Astrocyte (in vitro differentiated cells and primary cell): ENCODE data around the gene PIGT. TPM values are rescaled to one million over a fixed set of nuclear protein-coding genes. Genes with fewer than 3 reads are reported as not detected.
A peak's percentile ranks its signal among the peaks of the same experiment; 100 is the strongest.

Experiments used
- DNase-seq: peaks from one replicate; pipeline ENCODE4 v3.0.0-alpha.2; 2010; ENCODE audit warnings: low read depth
- FAIRE-seq: peaks from 2 replicates; lab custom pipeline; 2011; peaks lifted over from hg19 to GRCh38; lab: Jason Lieb, UNC
- H2AFZ ChIP-seq: 2 replicates; pipeline ENCODE4 v1.6.0; 2012; ENCODE audit warnings: low read depth, low read length, inconsistent platforms
- H3K27ac ChIP-seq: 2 replicates; pipeline ENCODE4 v1.5.1; 2011; ENCODE audit warnings: low read depth, low read length, inconsistent platforms
- H3K27me3 ChIP-seq: 2 replicates; pipeline ENCODE4 v1.6.0; 2011; ENCODE audit warnings: low read length, inconsistent platforms; ENCODE audit not compliant: insufficient read depth
- H3K36me3 ChIP-seq: 2 replicates; pipeline ENCODE4 v1.5.1; 2011; ENCODE audit warnings: low read length, inconsistent platforms; ENCODE audit not compliant: insufficient read depth
- H3K4me1 ChIP-seq: 2 replicates; pipeline ENCODE4 v1.5.1; 2011; ENCODE audit warnings: low read length, inconsistent platforms; ENCODE audit not compliant: insufficient read depth
- H3K4me2 ChIP-seq: 2 replicates; pipeline ENCODE4 v1.6.0; 2012; ENCODE audit warnings: low read length, inconsistent platforms
- H3K4me3 ChIP-seq: 2 replicates; pipeline ENCODE4 v1.5.1; 2011; ENCODE audit warnings: low read depth, mild to moderate bottlenecking, low read length, inconsistent platforms; ENCODE audit not compliant: insufficient read depth
- H3K79me2 ChIP-seq: 2 replicates; pipeline ENCODE4 v1.6.0; 2012; ENCODE audit warnings: mild to moderate bottlenecking, low read length, inconsistent platforms; ENCODE audit not compliant: insufficient read depth
- H3K9ac ChIP-seq: 2 replicates; pipeline ENCODE4 v1.6.0; 2012; ENCODE audit warnings: mild to moderate bottlenecking, low read length, inconsistent platforms
- H3K9me3 ChIP-seq: 2 replicates; pipeline ENCODE4 v1.5.1; 2012; ENCODE audit warnings: low read depth, mild to moderate bottlenecking, low read length, inconsistent platforms; ENCODE audit not compliant: insufficient read depth
- H4K20me1 ChIP-seq: 2 replicates; pipeline ENCODE4 v1.6.0; 2012; ENCODE audit warnings: low read length, inconsistent platforms; ENCODE audit not compliant: insufficient read depth
- H3K27ac Mint-ChIP-seq: one replicate; pipeline ENCODE4 v1.8.0; 2021; ENCODE audit warnings: mild to moderate bottlenecking, mixed read lengths; ENCODE audit not compliant: unreplicated experiment
- H3K27me3 Mint-ChIP-seq: one replicate; pipeline ENCODE4 v1.8.0; 2021; ENCODE audit warnings: low read depth, mixed read lengths; ENCODE audit not compliant: unreplicated experiment
- H3K36me3 Mint-ChIP-seq: one replicate; pipeline ENCODE4 v1.8.0; 2021; ENCODE audit warnings: low read depth, mixed read lengths; ENCODE audit not compliant: unreplicated experiment
- H3K4me1 Mint-ChIP-seq: one replicate; pipeline ENCODE4 v1.8.0; 2021; ENCODE audit warnings: low read depth, mixed read lengths; ENCODE audit not compliant: unreplicated experiment
- H3K4me3 Mint-ChIP-seq: one replicate; pipeline ENCODE4 v1.8.0; 2021; ENCODE audit warnings: mild to moderate bottlenecking, moderate library complexity, mixed read lengths; ENCODE audit not compliant: unreplicated experiment
- H3K9me3 Mint-ChIP-seq: one replicate; pipeline ENCODE4 v1.8.0; 2021; ENCODE audit warnings: mild to moderate bottlenecking, mixed read lengths; ENCODE audit not compliant: unreplicated experiment
- EZH2 ChIP-seq: IDR thresholded peaks from 2 replicates; pipeline ENCODE4 v1.6.1; 2012; ENCODE audit warnings: mild to moderate bottlenecking, low read length, inconsistent platforms; ENCODE audit not compliant: insufficient read depth
- total RNA-seq: library from RNA; stranded (reverse); gene quantifications from 2 replicates; pipeline ENCODE4 v1.2.1, GENCODE V29; 2021
- TF ChIP-seq, protein P1 (sequence below): IDR thresholded peaks from 2 replicates; pipeline ENCODE4 v1.5.1; 2011; ENCODE audit warnings: low read depth, mild to moderate bottlenecking, inconsistent platforms, low read length, moderate library complexity; ENCODE audit not compliant: insufficient read depth

Gene PIGT
- total RNA-seq, 1 donor from 2014 or later: 83.7 TPM

DNA sequence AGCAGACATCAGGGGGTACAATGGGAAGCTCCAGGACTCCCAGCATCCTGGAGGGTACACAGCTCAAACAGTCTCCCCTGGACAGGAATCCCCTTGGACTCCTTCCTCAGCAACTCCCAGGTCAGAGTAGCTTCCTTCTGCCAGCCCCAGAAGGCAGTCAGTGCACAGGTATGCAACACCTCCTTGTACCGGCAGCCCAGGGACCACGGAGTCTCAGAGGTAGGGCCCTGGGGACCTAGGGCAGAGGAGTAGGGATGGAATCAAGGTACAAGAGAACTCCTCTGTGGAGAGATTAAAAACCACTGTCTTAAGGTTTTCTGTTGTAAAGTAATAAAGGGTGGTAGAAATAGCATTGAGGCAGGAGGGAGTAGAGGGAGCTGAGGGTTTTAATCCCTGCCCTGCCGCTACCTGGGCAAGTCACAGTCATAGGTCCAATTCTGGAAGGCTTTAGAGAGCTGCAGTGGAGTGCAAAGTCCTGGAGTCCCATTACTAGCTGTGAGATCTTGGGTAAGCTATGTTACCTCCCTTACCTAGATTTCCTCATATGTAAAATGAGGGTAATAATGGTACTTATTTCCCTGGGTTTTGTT is 45.3 kb upstream of the PIGT start:
- no peak overlapping the region for H3K9ac ChIP-seq
- no peaks in the 10 kb centered on the region for H3K9me3 ChIP-seq
- FAIRE-seq (no peak), DNase-seq (no peak)
- peaks cover 7% of the 10 kb centered on the region for H3K79me2 ChIP-seq
- no peak overlapping the region for H3K4me2 ChIP-seq
- H3K4me3 Mint-ChIP-seq: no peak overlapping the region
- H2AFZ ChIP-seq: no peak overlapping the region
- H3K27ac Mint-ChIP-seq: no peak overlapping the region
- H3K27ac ChIP-seq: no peak overlapping the region
- no peaks in the 10 kb centered on the region for H3K27me3 Mint-ChIP-seq
- peaks cover 1% of the 10 kb centered on the region for H3K4me1 Mint-ChIP-seq
- H3K36me3 Mint-ChIP-seq: peaks cover 12% of the 10 kb centered on the region
- no peaks in the 10 kb centered on the region for H3K9me3 Mint-ChIP-seq
- TF ChIP-seq, protein P1, sequence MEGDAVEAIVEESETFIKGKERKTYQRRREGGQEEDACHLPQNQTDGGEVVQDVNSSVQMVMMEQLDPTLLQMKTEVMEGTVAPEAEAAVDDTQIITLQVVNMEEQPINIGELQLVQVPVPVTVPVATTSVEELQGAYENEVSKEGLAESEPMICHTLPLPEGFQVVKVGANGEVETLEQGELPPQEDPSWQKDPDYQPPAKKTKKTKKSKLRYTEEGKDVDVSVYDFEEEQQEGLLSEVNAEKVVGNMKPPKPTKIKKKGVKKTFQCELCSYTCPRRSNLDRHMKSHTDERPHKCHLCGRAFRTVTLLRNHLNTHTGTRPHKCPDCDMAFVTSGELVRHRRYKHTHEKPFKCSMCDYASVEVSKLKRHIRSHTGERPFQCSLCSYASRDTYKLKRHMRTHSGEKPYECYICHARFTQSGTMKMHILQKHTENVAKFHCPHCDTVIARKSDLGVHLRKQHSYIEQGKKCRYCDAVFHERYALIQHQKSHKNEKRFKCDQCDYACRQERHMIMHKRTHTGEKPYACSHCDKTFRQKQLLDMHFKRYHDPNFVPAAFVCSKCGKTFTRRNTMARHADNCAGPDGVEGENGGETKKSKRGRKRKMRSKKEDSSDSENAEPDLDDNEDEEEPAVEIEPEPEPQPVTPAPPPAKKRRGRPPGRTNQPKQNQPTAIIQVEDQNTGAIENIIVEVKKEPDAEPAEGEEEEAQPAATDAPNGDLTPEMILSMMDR: no peak
- TF ChIP-seq EZH2: no peak
- no peak overlapping the region for H3K4me3 ChIP-seq
- no peaks in the 10 kb centered on the region for H3K27me3 ChIP-seq
- H3K36me3 ChIP-seq: peaks cover 9% of the 10 kb centered on the region
- H3K4me1 ChIP-seq: peaks cover 10% of the 10 kb centered on the region
- H4K20me1 ChIP-seq: peaks cover 15% of the 10 kb centered on the region

DNA sequence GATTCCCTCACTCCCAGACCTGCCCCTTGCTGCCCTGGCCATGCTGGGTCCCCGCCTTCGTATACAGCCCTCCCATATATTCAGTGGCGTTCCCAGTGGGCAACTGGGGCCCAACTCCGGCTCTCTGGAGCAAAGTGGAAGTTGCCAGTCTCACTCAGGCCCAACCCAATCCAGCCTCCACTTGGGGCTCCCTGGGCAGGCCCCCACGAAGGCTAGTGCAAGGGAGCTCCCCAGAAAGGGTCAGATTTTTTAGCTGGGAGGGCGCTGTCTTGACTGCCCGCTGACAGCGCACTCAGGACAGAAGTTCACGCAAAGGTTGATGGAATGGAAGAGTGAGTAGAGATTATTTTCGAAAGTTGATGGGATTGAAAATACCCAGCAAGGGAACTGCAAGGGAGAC is 43.7 kb upstream of the PIGT start:
- Mint-ChIP-seq H3K27me3 (no peaks in the 10 kb centered on the region), H3K9me3 (no peaks in the 10 kb centered on the region), H3K27ac (peak overlapping the region; percentile 58), H3K4me1 (peaks cover 1% of the 10 kb centered on the region), H3K36me3 (peaks cover 10% of the 10 kb centered on the region), H3K4me3 (no peak overlapping the region)
- FAIRE-seq (no peak), DNase-seq (no peak)
- Histone ChIP-seq H3K4me2 (peak overlapping the region; percentile 9), H4K20me1 (peaks cover 12% of the 10 kb centered on the region), H3K9me3 (no peaks in the 10 kb centered on the region), H3K4me3 (no peak overlapping the region), H3K27ac (no peak overlapping the region), H3K27me3 (no peaks in the 10 kb centered on the region), H3K9ac (no peak overlapping the region), H3K79me2 (no peaks in the 10 kb centered on the region), H3K4me1 (peaks cover 10% of the 10 kb centered on the region), H3K36me3 (peaks cover 8% of the 10 kb centered on the region), H2AFZ (no peak overlapping the region)
- TF ChIP-seq, protein P1: no peak
- TF ChIP-seq EZH2: no peak

DNA sequence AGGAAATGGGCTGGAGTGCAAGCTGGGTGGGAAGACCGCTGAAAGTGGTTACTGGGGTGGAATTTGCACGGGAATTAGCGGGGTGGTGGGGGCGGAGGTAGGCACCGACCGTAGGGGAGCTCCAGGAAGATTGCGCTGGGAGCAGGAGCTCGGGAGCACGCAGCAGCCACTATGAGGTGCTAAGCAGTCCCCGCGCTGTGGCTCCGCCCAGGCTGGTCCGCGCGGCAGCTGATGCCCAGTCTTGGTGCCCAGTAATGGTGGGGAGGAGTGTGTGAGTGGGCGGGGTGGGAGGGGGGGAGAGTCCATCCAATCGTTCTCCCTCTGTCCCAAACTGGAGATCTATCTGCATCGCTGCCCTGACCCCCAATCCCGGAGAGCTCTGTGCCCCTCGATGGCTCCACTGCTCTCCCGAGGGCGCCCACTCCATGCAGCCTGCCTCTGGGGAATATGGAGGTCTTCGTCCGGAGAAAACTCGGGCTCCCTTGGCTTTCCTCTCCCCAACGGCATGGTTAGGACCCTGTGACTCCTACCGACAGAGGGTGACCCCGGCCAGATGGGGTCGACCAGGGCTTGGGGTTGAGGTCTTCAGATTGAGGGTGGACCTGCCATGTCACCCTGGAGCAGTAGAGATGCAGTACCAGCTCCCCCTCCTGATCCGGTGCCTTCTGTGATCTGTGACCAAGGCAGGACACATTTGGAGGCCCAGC is 43.1 kb upstream of the PIGT start:
- FAIRE-seq: no peak
- Histone ChIP-seq H3K4me3 (peak overlapping the region; percentile 43), H3K36me3 (peaks cover 4% of the 10 kb centered on the region), H3K79me2 (no peaks in the 10 kb centered on the region), H3K27ac (no peak overlapping the region), H3K4me2 (peak overlapping the region; percentile 84), H4K20me1 (peaks cover 12% of the 10 kb centered on the region), H3K4me1 (peaks cover 10% of the 10 kb centered on the region), H3K9ac (no peak overlapping the region), H3K9me3 (no peaks in the 10 kb centered on the region), H2AFZ (peak overlapping the region; percentile 67), H3K27me3 (no peaks in the 10 kb centered on the region)
- TF ChIP-seq, protein P1: no peak
- DNase-seq: no peak
- Mint-ChIP-seq H3K9me3 (no peaks in the 10 kb centered on the region), H3K4me3 (no peak overlapping the region), H3K27me3 (no peaks in the 10 kb centered on the region), H3K27ac (no peak overlapping the region), H3K4me1 (peaks cover 1% of the 10 kb centered on the region), H3K36me3 (peaks cover 13% of the 10 kb centered on the region)
